MM.1S (cell line): ENCODE results near the gene RAB35.

Source experiments
- DNase-seq: peaks from one replicate; pipeline ENCODE4 v3.0.0-alpha.2; 2015
- H2AFZ ChIP-seq: fragments of 300-600 bp; sonication (generic); 2 replicates; pipeline ENCODE4 v1.6.0; 2016; ENCODE audit warnings: antibody characterized with exemption, low read length
- H3F3A ChIP-seq: fragments of 300-600 bp; sonication (generic); 2 replicates; pipeline ENCODE4 v1.6.1; 2016; ENCODE audit warnings: mild to moderate bottlenecking, antibody characterized with exemption, low read length, moderate library complexity, mixed read lengths; ENCODE audit not compliant: insufficient read depth
- H3K27ac ChIP-seq: fragments of 300-600 bp; sonication (generic); 2 replicates; pipeline ENCODE4 v1.5.1; 2016; ENCODE audit warnings: mild to moderate bottlenecking, low read length
- H3K27me3 ChIP-seq: fragments of 300-600 bp; sonication (generic); replicated peaks from 2 replicates; pipeline ENCODE4 v1.6.0; 2016; ENCODE audit warnings: low read length; ENCODE audit not compliant: insufficient read depth
- H3K36me3 ChIP-seq: fragments of 300-600 bp; sonication (generic); replicated peaks from 2 replicates; pipeline ENCODE4 v1.6.1; 2016; ENCODE audit warnings: mild to moderate bottlenecking, low read length, mixed read lengths; ENCODE audit not compliant: insufficient read depth
- H3K4me1 ChIP-seq: fragments of 300-600 bp; sonication (generic); 2 replicates; pipeline ENCODE4 v1.6.1; 2016; ENCODE audit warnings: low read length, mixed read lengths
- H3K4me2 ChIP-seq: fragments of 300-600 bp; sonication (generic); 2 replicates; pipeline ENCODE4 v1.6.0; 2016; ENCODE audit warnings: low read depth, low read length
- H3K4me3 ChIP-seq: fragments of 300-600 bp; sonication (generic); 2 replicates; pipeline ENCODE4 v1.5.1; 2016; ENCODE audit warnings: low read length, mixed read lengths
- H3K79me2 ChIP-seq: fragments of 300-600 bp; sonication (generic); 2 replicates; pipeline ENCODE4 v1.6.1; 2016; ENCODE audit warnings: mixed run types, low read length, mixed read lengths
- H3K9ac ChIP-seq: fragments of 300-600 bp; sonication (generic); 2 replicates; pipeline ENCODE4 v1.6.1; 2016; ENCODE audit warnings: low read length, mixed read lengths
- H3K9me2 ChIP-seq: fragments of 300-600 bp; sonication (generic); replicated peaks from 2 replicates; pipeline ENCODE4 v1.6.1; 2016; ENCODE audit warnings: mild to moderate bottlenecking, low read length, mixed read lengths; ENCODE audit not compliant: insufficient read depth
- H3K9me3 ChIP-seq: fragments of 300-600 bp; sonication (generic); replicated peaks from 2 replicates; pipeline ENCODE4 v1.6.1; 2016; ENCODE audit warnings: mild to moderate bottlenecking, low read length, mixed read lengths; ENCODE audit not compliant: insufficient read depth
- H4K20me1 ChIP-seq: fragments of 300-600 bp; sonication (generic); 2 replicates; pipeline ENCODE4 v1.6.1; 2016; ENCODE audit warnings: mild to moderate bottlenecking, low read length, moderate library complexity, mixed read lengths; ENCODE audit not compliant: insufficient read depth
- CTCF ChIP-seq: fragments of 300-600 bp; sonication (generic); IDR thresholded peaks from 2 replicates; pipeline ENCODE4 v1.5.1; 2016; ENCODE audit warnings: antibody characterized with exemption, low read length, mixed read lengths
- EZH2 ChIP-seq: fragments of 300-600 bp; sonication (generic); optimal IDR thresholded peaks from 2 replicates; pipeline ENCODE3; 2017; ENCODE audit warnings: low read depth, mild to moderate bottlenecking, antibody characterized with exemption, low read length, mixed read lengths
- EZH2phosphoT487 ChIP-seq: fragments of 300-600 bp; sonication (generic); IDR thresholded peaks from 2 replicates; pipeline ENCODE4 v1.6.1; 2018; ENCODE audit warnings: antibody characterized with exemption, low read length

The RAB35 gene

GRCh38 chr12:120144215-120144614 lies 27.7 kb upstream of the RAB35 start:
- no peak for DNase-seq
- no peaks in the 10 kb centered on the region for H4K20me1 ChIP-seq
- TF ChIP-seq EZH2 (no peak), EZH2phosphoT487 (no peak), CTCF (no peak)

GRCh38 chr12:120142231-120142877 lies 25.8 kb upstream of the RAB35 start:
- Histone ChIP-seq H3K4me1 (no peaks in the 10 kb centered on the region), H3K79me2 (no peaks in the 10 kb centered on the region), H3K9ac (no peak overlapping the region), H3K27ac (no peak overlapping the region), H3F3A (no peaks in the 10 kb centered on the region), H3K9me3 (no peaks in the 10 kb centered on the region), H2AFZ (no peak overlapping the region), H3K4me3 (no peak overlapping the region), H3K27me3 (no peaks in the 10 kb centered on the region), H3K9me2 (no peaks in the 10 kb centered on the region), H4K20me1 (no peaks in the 10 kb centered on the region), H3K4me2 (no peak overlapping the region), H3K36me3 (no peaks in the 10 kb centered on the region)
- DNase-seq, result no peak
- TF ChIP-seq CTCF (no peak), EZH2phosphoT487 (no peak), EZH2 (no peak)

More at GRCh38 chr12:120144215-120144614, 27.7 kb upstream of the RAB35 start:
- Histone ChIP-seq H3K4me3 (no peak overlapping the region), H3K9ac (no peak overlapping the region), H3K4me2 (no peak overlapping the region), H3K79me2 (no peaks in the 10 kb centered on the region), H3K9me2 (no peaks in the 10 kb centered on the region), H2AFZ (no peak overlapping the region), H3F3A (no peaks in the 10 kb centered on the region), H3K36me3 (no peaks in the 10 kb centered on the region), H3K9me3 (no peaks in the 10 kb centered on the region), H3K4me1 (no peaks in the 10 kb centered on the region), H3K27me3 (no peaks in the 10 kb centered on the region), H3K27ac (no peak overlapping the region)

- DNase-seq, result no peak
- H3K4me1 ChIP-seq, result no peaks in the 10 kb centered on the region
- no peak overlapping the region for H2AFZ ChIP-seq
- H3K27ac ChIP-seq, result no peak overlapping the region
- TF ChIP-seq EZH2phosphoT487, result no peak
- TF ChIP-seq CTCF, result no peak
- TF ChIP-seq EZH2, result no peak
- no peaks in the 10 kb centered on the region; the same call in 1 of the 2 replicates for H3K79me2 ChIP-seq
- no peaks in the 10 kb centered on the region for H3K36me3 ChIP-seq
- no peak overlapping the region for H3K4me3 ChIP-seq
- no peak overlapping the region for H3K4me2 ChIP-seq
- H3K9ac ChIP-seq, result no peak overlapping the region
- H3K27me3 ChIP-seq, result no peaks in the 10 kb centered on the region
- H3F3A ChIP-seq, result no peaks in the 10 kb centered on the region
- no peaks in the 10 kb centered on the region for H3K9me2 ChIP-seq
- H4K20me1 ChIP-seq, result no peaks in the 10 kb centered on the region
- H3K9me3 ChIP-seq, result no peaks in the 10 kb centered on the region
Measured at GRCh38 chr12:120141336-120141735, 24.8 kb upstream of the RAB35 start.
